Glomerular visceral epithelial cell (primary cell): Measurements from ENCODE around the gene COG4.

Experiments used
- DNase-seq: peaks from one replicate; pipeline ENCODE4 v3.0.0-alpha.2; 2016; ENCODE audit errors: extremely low spot score

Gene COG4

GRCh38 chr16:70527315-70527996, 4.1 kb upstream of the COG4 start:
- DNase-seq, result no peak

- DNase-seq, result no peak
Measured at GRCh38 chr16:70526403-70526802, 3.0 kb upstream of the COG4 start.

- peak; percentile 15 for DNase-seq
Measured at GRCh38 chr16:70524399-70524825, 1.1 kb upstream of the COG4 start.

GRCh38 chr16:70523743-70524398, 517 bp upstream of the COG4 start, which contains the start of gene SF3B3:
TSS of gene SF3B3 (plus strand) at chr16:70523816. CDS start at chr16:70526657, 2,841 bp downstream.
- no peak for DNase-seq

GRCh38 chr16:70522216-70523075, 908 bp downstream of the COG4 start:
- DNase-seq, result no peak

GRCh38 chr16:70520612-70521297, 2.6 kb downstream of the COG4 start:
- DNase-seq, result peak; percentile 27

- DNase-seq, result peak; percentile 46
Measured at GRCh38 chr16:70512456-70512855, 10.9 kb downstream of the COG4 start.

GRCh38 chr16:70511833-70512232, 11.5 kb downstream of the COG4 start:
- no peak for DNase-seq

- no peak for DNase-seq
Measured at GRCh38 chr16:70510216-70510615, 13.1 kb downstream of the COG4 start.

- DNase-seq, result no peak
Measured at GRCh38 chr16:70508752-70509151, 14.6 kb downstream of the COG4 start.

GRCh38 chr16:70496513-70496912, 26.8 kb downstream of the COG4 start:
- DNase-seq, result no peak

GRCh38 chr16:70495425-70496182, 27.8 kb downstream of the COG4 start:
- DNase-seq, result no peak

- no peak for DNase-seq
Measured at GRCh38 chr16:70494777-70495176, 28.6 kb downstream of the COG4 start.

GRCh38 chr16:70494202-70494770, 29.1 kb downstream of the COG4 start:
- DNase-seq, result no peak

- DNase-seq, result no peak
Measured at GRCh38 chr16:70493802-70494201, 29.6 kb downstream of the COG4 start.

GRCh38 chr16:70490261-70490660, 33.1 kb downstream of the COG4 start:
- DNase-seq, result no peak

GRCh38 chr16:70484867-70485266, 38.5 kb downstream of the COG4 start:
- DNase-seq, result no peak

GRCh38 chr16:70483426-70483825, 39.9 kb downstream of the COG4 start:
- DNase-seq, result no peak

- no peak for DNase-seq
Measured at GRCh38 chr16:70482624-70483023, 40.7 kb downstream of the COG4 start.

GRCh38 chr16:70481929-70482536, 41.3 kb downstream of the COG4 start:
- no peak for DNase-seq
